Body of pancreas (tissue), 4 donors: Measurements from ENCODE around the gene TRPM3.

Experiments used
- CTCF ChIP-seq, 7 experiments: fragments of 450-650 bp in 4 of 7; fragments of 200-600 bp in 3 of 7; sonication (generic) in 3 of 7; IDR thresholded peaks; one replicate each; pipeline ENCODE4 v1.5.1; 2016 to 2019; ENCODE audit warnings: antibody characterized with exemption in 7 of 7
- POLR2A ChIP-seq, 3 donors: fragments of 450-650 bp; IDR thresholded peaks; one replicate each; pipeline ENCODE4 v1.6.1; 2016; ENCODE audit warnings: antibody characterized with exemption in 3 of 3, mild to moderate bottlenecking in 2 of 3

- TF ChIP-seq POLR2A (IDR thresholded peaks at IDR 0.05), result no peak
- no peak for TF ChIP-seq CTCF (IDR thresholded peaks at IDR 0.05)
Measured at GRCh38 chr9:70981312-70981711, 140.1 kb downstream of the TRPM3 start.
